A673 (cell line): ENCODE results near the gene POMZP3. TPM values are rescaled to one million over a fixed set of nuclear protein-coding genes. Genes with fewer than 3 reads are reported as not detected.
"Not testable (repeated sequence)": the region's sequence is repeated elsewhere in the genome, so short reads cannot be mapped to it uniquely, and the experiment has no call there.

ENCODE experiments used
- BruUV-seq: library from RNA; stranded (reverse); fragments of 400-500 nt; replicated peaks from 2 replicates; lab custom pipeline; 2021; lab: Mats Ljungman, UMichigan
- CTCF ChIA-PET: fragments of 300-600 bp; sonication (Branson Sonifier 250); formaldehyde crosslinking; loops from one replicate; lab custom pipeline; 2022; ENCODE audit warnings: antibody characterized with exemption; lab: Charles Lee
- POLR2A ChIA-PET: fragments of 300-600 bp; sonication (Branson Sonifier 250); formaldehyde crosslinking; loops from one replicate; lab custom pipeline; 2022; ENCODE audit warnings: antibody characterized with exemption; ENCODE audit not compliant: low non-redundant PET; lab: Charles Lee
- DNase-seq: peaks from one replicate; pipeline ENCODE4 v3.0.0-alpha.2; 2015; ENCODE audit warnings: low spot score
- H3K27ac ChIP-seq: fragments of 200-600 bp; sonication (generic); 2 replicates; pipeline ENCODE4 v1.5.1; 2016; ENCODE audit warnings: mixed run types, low read depth, mild to moderate bottlenecking, mixed read lengths, antibody characterized with exemption, low read length; ENCODE audit not compliant: poor library complexity, severe bottlenecking
- H3K27me3 ChIP-seq: fragments of 200-600 bp; sonication (generic); replicated peaks from 2 replicates; pipeline ENCODE4 v1.6.1; 2017; ENCODE audit warnings: mixed run types, low read depth, mild to moderate bottlenecking, mixed read lengths, antibody characterized with exemption, low read length; ENCODE audit not compliant: insufficient read depth, poor library complexity
- H3K36me3 ChIP-seq: fragments of 200-600 bp; sonication (generic); 2 replicates; pipeline ENCODE4 v1.6.1; 2016; ENCODE audit warnings: mixed run types, mild to moderate bottlenecking, mixed read lengths, antibody characterized with exemption, low read length; ENCODE audit not compliant: insufficient read depth, poor library complexity, severe bottlenecking
- H3K4me1 ChIP-seq: fragments of 200-600 bp; sonication (generic); 2 replicates; pipeline ENCODE4 v1.6.1; 2017; ENCODE audit warnings: mixed run types, mild to moderate bottlenecking, mixed read lengths, antibody characterized with exemption, low read length; ENCODE audit not compliant: insufficient read depth, poor library complexity, severe bottlenecking
- H3K4me3 ChIP-seq: fragments of 200-600 bp; sonication (generic); 2 replicates; pipeline ENCODE4 v1.5.1; 2016; ENCODE audit warnings: low read depth, mixed run types, mild to moderate bottlenecking, mixed read lengths, low read length; ENCODE audit not compliant: poor library complexity, severe bottlenecking
- H3K9me3 ChIP-seq: fragments of 200-600 bp; sonication (generic); 2 replicates; pipeline ENCODE4 v1.6.1; 2016; ENCODE audit warnings: mixed run types, low read depth, mild to moderate bottlenecking, mixed read lengths, antibody characterized with exemption, low read length; ENCODE audit not compliant: poor library complexity, severe bottlenecking
- intact Hi-C: fragments of 100-400 bp; cut with micrococcal nuclease; formaldehyde crosslinking; loops from one replicate; pipeline ENCODE4 v1.10.0; 2022; ENCODE audit not compliant: unreplicated experiment
- total RNA-seq: library from RNA; stranded (reverse); gene quantifications from 2 replicates; pipeline ENCODE4 v1.2.3, GENCODE V29; 2021

POMZP3 gene
- total RNA-seq, 1 experiment from 2014 or later = 32.2 TPM

GRCh38 chr7:76608469-76608868 lies 18.6 kb downstream of the POMZP3 start:
- CTCF ChIA-PET, intact Hi-C loops, H3K27me3 ChIP-seq, DNase-seq, POLR2A ChIA-PET, H3K36me3 ChIP-seq, H3K4me1 ChIP-seq, H3K27ac ChIP-seq, H3K9me3 ChIP-seq, H3K4me3 ChIP-seq, BruUV-seq: not testable (repeated sequence)

DNA sequence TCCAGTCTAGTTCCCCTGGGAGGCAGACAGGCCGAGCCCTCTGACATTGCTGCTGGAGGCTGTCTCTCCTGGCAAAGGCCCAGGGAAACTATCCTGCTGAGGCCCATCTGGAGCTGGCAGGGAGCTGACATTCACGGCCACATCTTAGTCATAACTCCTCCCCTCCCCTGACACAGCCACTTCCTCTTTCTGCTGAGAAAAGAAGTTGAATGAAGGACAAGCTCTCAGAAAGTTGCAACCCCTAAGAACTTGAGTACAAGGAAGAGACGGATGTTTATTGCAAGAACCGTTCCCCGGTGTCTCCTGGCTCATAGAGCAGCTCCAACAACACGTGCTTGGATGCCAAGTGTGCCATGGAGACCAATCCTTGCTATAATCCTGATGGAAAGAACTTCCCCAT lies 21.1 kb downstream of the POMZP3 start:
- H3K36me3 ChIP-seq, H3K4me1 ChIP-seq, H3K9me3 ChIP-seq, POLR2A ChIA-PET, H3K27me3 ChIP-seq, CTCF ChIA-PET, H3K4me3 ChIP-seq, intact Hi-C loops: not testable (repeated sequence)
- BruUV-seq = TSS peak; percentile 10
- H3K27ac ChIP-seq = peak overlapping the region; percentile 16
- peak; percentile 82 for DNase-seq

GRCh38 chr7:76600650-76601049 lies 26.4 kb downstream of the POMZP3 start:
- POLR2A ChIA-PET, intact Hi-C loops, CTCF ChIA-PET: not testable (repeated sequence)

DNA sequence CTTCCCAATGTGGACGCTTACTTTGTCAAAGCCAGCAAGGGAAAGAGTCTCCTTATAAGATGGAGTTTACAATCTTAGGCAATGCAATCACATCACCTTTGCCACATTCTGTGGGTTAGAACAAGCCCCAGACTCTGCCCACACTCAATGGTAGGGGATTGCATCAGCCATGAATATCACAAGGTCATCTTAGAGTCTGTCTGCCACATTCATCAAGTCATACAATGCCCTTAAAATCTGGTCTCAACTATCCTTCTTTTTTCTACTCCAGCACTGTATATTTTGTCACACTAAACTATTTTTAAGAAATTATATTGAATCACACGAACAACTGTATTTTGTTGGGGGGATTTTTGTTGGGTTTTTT lies 27.0 kb downstream of the POMZP3 start:
- H3K4me3 ChIP-seq, H3K9me3 ChIP-seq, H3K27me3 ChIP-seq, DNase-seq, CTCF ChIA-PET, H3K36me3 ChIP-seq, intact Hi-C loops, BruUV-seq, POLR2A ChIA-PET, H3K27ac ChIP-seq, H3K4me1 ChIP-seq: not testable (repeated sequence)

More at GRCh38 chr7:76600650-76601049, 26.4 kb downstream of the POMZP3 start:
- BruUV-seq, H3K4me1 ChIP-seq, H3K9me3 ChIP-seq, H3K4me3 ChIP-seq, H3K27ac ChIP-seq, H3K36me3 ChIP-seq, DNase-seq, H3K27me3 ChIP-seq: not testable (repeated sequence)

GRCh38 chr7:76598590-76599264 lies 28.4 kb downstream of the POMZP3 start:
- H3K27ac ChIP-seq = peak overlapping the region; percentile 51
- H3K4me1 ChIP-seq, H3K9me3 ChIP-seq, BruUV-seq, POLR2A ChIA-PET, intact Hi-C loops, H3K27me3 ChIP-seq, H3K4me3 ChIP-seq, CTCF ChIA-PET, H3K36me3 ChIP-seq: not testable (repeated sequence)
- DNase-seq = peak; percentile 31

DNA sequence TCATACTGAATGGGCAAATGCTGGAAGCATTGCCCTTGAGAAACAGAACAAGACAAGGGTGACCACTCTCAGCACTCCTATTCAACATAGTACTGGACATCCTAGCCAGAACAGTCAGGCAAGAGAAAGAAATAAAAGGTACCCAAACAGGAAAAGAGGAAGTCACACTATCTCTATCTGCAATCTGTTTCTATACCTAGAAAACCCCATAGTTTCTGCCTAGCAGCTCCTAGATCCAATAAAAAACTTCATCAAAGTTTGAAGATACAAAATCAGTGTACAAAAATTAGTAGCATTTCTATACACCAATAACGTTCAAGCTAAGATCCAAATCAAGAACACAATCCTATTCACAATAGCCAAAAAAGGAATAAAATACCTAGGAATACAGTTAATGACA lies 29.8 kb downstream of the POMZP3 start:
- CTCF ChIA-PET, H3K4me1 ChIP-seq, H3K36me3 ChIP-seq, H3K4me3 ChIP-seq, DNase-seq, BruUV-seq, H3K27ac ChIP-seq, intact Hi-C loops, H3K27me3 ChIP-seq, POLR2A ChIA-PET, H3K9me3 ChIP-seq: not testable (repeated sequence)

- H3K4me3 ChIP-seq, intact Hi-C loops, BruUV-seq, H3K27ac ChIP-seq, H3K27me3 ChIP-seq, H3K4me1 ChIP-seq, H3K9me3 ChIP-seq, POLR2A ChIA-PET, H3K36me3 ChIP-seq, DNase-seq, CTCF ChIA-PET: not testable (repeated sequence)
These were observed 34.4 kb downstream of the POMZP3 start for GRCh38 chr7:76592694-76593093.
